ENCODE measurements around the gene UBE3D. TPM values are rescaled to one million over a fixed set of nuclear protein-coding genes. Genes with fewer than 3 reads are reported as not detected.

Gene UBE3D
- total and polyA plus RNA-seq, 2 of the 8 experiments (the other 6 are each of a cell fraction or from before 2014, with no cell fraction given): 5.7 to 16.3 TPM

- POLR2A ChIA-PET (ENCODE audit: partially characterized antibody): no interaction called here
- CTCF ChIA-PET (ENCODE audit: partially characterized antibody): no interaction called here
- FAIRE-seq: no peak
Observed at GRCh38 chr6:82987951-82988350, 77.7 kb downstream of the UBE3D start.

More at GRCh38 chr6:82987951-82988350, 77.7 kb downstream of the UBE3D start:
- Histone ChIP-seq H3K18ac (ENCODE audit: extremely low read depth, low read length) (no peak overlapping the region), H4K20me1 (replicated peaks in 1 of 2; ENCODE audit: control insufficient read depth in 1 of 2, insufficient read depth in 2 of 2, low read length in 2 of 2) (no peaks in the 10 kb centered on the region), H3K79me2 (ENCODE audit: control insufficient read depth in 1 of 2, insufficient read depth in 2 of 2, low read length in 2 of 2) (no peaks in the 10 kb centered on the region), H3K27ac (ENCODE audit: low read depth, low read length) (no peak overlapping the region), H2BK12ac (ENCODE audit: low read depth, low read length) (no peak overlapping the region), H4K8ac (ENCODE audit: extremely low read depth, insufficient read depth, low read length) (no peak overlapping the region), H2BK20ac (ENCODE audit: low read length) (no peak overlapping the region), H4K91ac (replicated peaks; ENCODE audit: insufficient read length, low read length) (no peak overlapping the region), H3K23me2 (ENCODE audit: low read depth, low read length) (no peaks in the 10 kb centered on the region), H2AK5ac (ENCODE audit: low read depth, low read length) (no peak overlapping the region), H2BK15ac (ENCODE audit: low read length) (no peak overlapping the region), H3K4me3 (ENCODE audit: extremely low read depth in 1 of 4, insufficient read depth in 2 of 4, low read depth in 3 of 4, low read length in 4 of 4) (no peak overlapping the region), H3K27me3 (replicated peaks in 1 of 4; ENCODE audit: control insufficient read depth in 3 of 4, extremely low read depth in 1 of 4, insufficient read depth in 3 of 4, low read length in 3 of 4) (no peaks in the 10 kb centered on the region), H3K9me3 (ENCODE audit: insufficient read depth in 2 of 2, low read depth in 1 of 2, low read length in 1 of 2) (no peaks in the 10 kb centered on the region), H4K5ac (ENCODE audit: insufficient read length, low read depth, low read length) (no peak overlapping the region), H3K56ac (replicated peaks; ENCODE audit: insufficient read length, low read depth, low read length) (no peak overlapping the region), H3K9ac (replicated peaks in 1 of 4; ENCODE audit: extremely low read depth in 1 of 4, low read depth in 3 of 4, low read length in 3 of 4) (no peak overlapping the region), H3K36me3 (ENCODE audit: control insufficient read depth in 2 of 4, insufficient read depth in 4 of 4, low read length in 3 of 4) (0 out of 8 replicates have a peak, but pooled peaks cover 0 to 2% (median 0%) of the 10 kb centered on the region in 4 experiments), H3K79me1 (ENCODE audit: low read depth, low read length) (no peaks in the 10 kb centered on the region), H3K4me1 (replicated peaks in 1 of 4; ENCODE audit: control insufficient read depth in 3 of 4, insufficient read depth in 4 of 4, low read length in 3 of 4) (no peaks in the 10 kb centered on the region), H2AFZ (ENCODE audit: low read length) (no peak overlapping the region), H3K4me2 (ENCODE audit: insufficient read depth in 1 of 2, low read depth in 2 of 2, low read length in 2 of 2) (no peak overlapping the region), H2BK120ac (replicated peaks; ENCODE audit: low read depth, low read length) (no peak overlapping the region), H3K14ac (ENCODE audit: insufficient read length) (no peak overlapping the region), H3K4ac (replicated peaks; ENCODE audit: insufficient read length, low read depth, low read length) (no peak overlapping the region), H3K23ac (ENCODE audit: insufficient read length) (no peak overlapping the region), H2BK5ac (ENCODE audit: low read depth, low read length) (no peak overlapping the region)
- DNase-seq (ENCODE audit: low read depth in 1 of 2, low spot score in 2 of 2): no peak
- 95% methylated on average over 3 of the region's 3 CpGs; no CpG with 5 or more reads in 1 of the 2 experiments for WGBS, 2 experiments (ENCODE audit: extremely low coverage in 1 of 2, insufficient coverage in 1 of 2, insufficient read length in 1 of 2, insufficient replicate concordance in 2 of 2, low coverage in 1 of 2, low lambda C conversion rate in 2 of 2, missing lambda C conversion rate in 1 of 2)
- TF ChIP-seq NRF1 (IDR thresholded peaks at IDR 0.05; ENCODE audit: low read depth, low read length): no peak
- no peak for TF ChIP-seq FOSL1 (IDR thresholded peaks at IDR 0.05; ENCODE audit: insufficient read depth, low read depth, low read length)
- no peak for TF ChIP-seq TAF7 (optimal IDR thresholded peaks at IDR 0.05; ENCODE audit: borderline replicate concordance, low read depth, low read length)
- no peak for TF ChIP-seq CBX5 (IDR thresholded peaks at IDR 0.05; ENCODE audit: low read depth, low read length)

All from H1 (cell line).